ENCODE results near the gene LRIG3.

DNA sequence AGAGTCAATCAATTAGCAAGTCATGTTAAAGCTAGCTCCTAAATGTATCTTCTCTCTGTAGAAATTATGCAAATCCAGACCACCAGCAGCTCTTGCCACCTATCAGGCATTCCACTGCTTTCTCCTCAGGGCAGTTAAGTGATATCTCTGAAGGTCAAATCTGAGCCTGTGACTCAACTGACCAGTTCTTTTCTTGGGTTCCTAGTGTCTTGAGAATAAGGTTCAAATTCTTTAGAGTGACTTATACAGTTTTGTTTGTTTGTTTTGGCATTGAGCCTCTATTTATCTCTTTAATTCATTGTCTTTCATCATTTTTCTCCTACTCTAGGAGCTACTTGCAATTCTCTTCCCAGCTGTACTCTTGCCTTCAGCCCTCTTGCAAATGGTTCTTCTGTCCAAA, 2.5 kb upstream of the LRIG3 start:
- TF ChIP-seq POLR2A (IDR thresholded peaks at IDR 0.05) = no peak
- TF ChIP-seq, protein P1, sequence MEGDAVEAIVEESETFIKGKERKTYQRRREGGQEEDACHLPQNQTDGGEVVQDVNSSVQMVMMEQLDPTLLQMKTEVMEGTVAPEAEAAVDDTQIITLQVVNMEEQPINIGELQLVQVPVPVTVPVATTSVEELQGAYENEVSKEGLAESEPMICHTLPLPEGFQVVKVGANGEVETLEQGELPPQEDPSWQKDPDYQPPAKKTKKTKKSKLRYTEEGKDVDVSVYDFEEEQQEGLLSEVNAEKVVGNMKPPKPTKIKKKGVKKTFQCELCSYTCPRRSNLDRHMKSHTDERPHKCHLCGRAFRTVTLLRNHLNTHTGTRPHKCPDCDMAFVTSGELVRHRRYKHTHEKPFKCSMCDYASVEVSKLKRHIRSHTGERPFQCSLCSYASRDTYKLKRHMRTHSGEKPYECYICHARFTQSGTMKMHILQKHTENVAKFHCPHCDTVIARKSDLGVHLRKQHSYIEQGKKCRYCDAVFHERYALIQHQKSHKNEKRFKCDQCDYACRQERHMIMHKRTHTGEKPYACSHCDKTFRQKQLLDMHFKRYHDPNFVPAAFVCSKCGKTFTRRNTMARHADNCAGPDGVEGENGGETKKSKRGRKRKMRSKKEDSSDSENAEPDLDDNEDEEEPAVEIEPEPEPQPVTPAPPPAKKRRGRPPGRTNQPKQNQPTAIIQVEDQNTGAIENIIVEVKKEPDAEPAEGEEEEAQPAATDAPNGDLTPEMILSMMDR (IDR thresholded peaks at IDR 0.05) = no peak
- no peak for TF ChIP-seq POLR2AphosphoS5 (IDR thresholded peaks at IDR 0.05)
- no peak for TF ChIP-seq EP300 (IDR thresholded peaks at IDR 0.05; ENCODE audit: low read depth)

All from transverse colon (tissue), 4 donors.